ENCODE measurements around the gene CFAP410.

GRCh38 chr21:44370027-44370735, 31.0 kb upstream of the CFAP410 start:
- TF ChIP-seq, protein P1, sequence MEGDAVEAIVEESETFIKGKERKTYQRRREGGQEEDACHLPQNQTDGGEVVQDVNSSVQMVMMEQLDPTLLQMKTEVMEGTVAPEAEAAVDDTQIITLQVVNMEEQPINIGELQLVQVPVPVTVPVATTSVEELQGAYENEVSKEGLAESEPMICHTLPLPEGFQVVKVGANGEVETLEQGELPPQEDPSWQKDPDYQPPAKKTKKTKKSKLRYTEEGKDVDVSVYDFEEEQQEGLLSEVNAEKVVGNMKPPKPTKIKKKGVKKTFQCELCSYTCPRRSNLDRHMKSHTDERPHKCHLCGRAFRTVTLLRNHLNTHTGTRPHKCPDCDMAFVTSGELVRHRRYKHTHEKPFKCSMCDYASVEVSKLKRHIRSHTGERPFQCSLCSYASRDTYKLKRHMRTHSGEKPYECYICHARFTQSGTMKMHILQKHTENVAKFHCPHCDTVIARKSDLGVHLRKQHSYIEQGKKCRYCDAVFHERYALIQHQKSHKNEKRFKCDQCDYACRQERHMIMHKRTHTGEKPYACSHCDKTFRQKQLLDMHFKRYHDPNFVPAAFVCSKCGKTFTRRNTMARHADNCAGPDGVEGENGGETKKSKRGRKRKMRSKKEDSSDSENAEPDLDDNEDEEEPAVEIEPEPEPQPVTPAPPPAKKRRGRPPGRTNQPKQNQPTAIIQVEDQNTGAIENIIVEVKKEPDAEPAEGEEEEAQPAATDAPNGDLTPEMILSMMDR (IDR thresholded peaks at IDR 0.05): no peak
- no peak for TF ChIP-seq POLR2A (IDR thresholded peaks at IDR 0.05)
- no peak for TF ChIP-seq EP300 (IDR thresholded peaks at IDR 0.05)
